CD4-positive, alpha-beta T cell (primary cell): Measurements from ENCODE around the gene SMYD3. TPM values are rescaled to one million over a fixed set of nuclear protein-coding genes. Genes with fewer than 3 reads are reported as not detected.

Experiments
- ATAC-seq: fragments of 200-7000 bp; cut with Tn5 transposase; one replicate; pipeline ENCODE4 v1.10.0; 2022; ENCODE audit warnings: mild to moderate bottlenecking; ENCODE audit not compliant: poor library complexity
- CTCF ChIA-PET: fragments of 350-600 bp; sonication (Branson Sonifier 250); formaldehyde crosslinking; loops from one replicate; lab custom pipeline; 2021; ENCODE audit warnings: antibody characterized with exemption, inconsistent platforms; lab: Charles Lee
- POLR2A ChIA-PET: fragments of 350-600 bp; sonication (Branson Sonifier 250); formaldehyde crosslinking; loops from one replicate; lab custom pipeline; 2021; ENCODE audit warnings: antibody characterized with exemption, inconsistent platforms; lab: Charles Lee
- DNase-seq, 14 experiments: peaks; one replicate each; pipeline ENCODE4 v3.0.0-alpha.2; 2013 to 2020; ENCODE audit warnings: mixed read lengths in 2 of 14
- H3K27ac ChIP-seq, 2 donors: one replicate each; pipeline versions ENCODE4 v1.5.1 to v1.7.0; 2013; ENCODE audit warnings: low read length in 2 of 2, low read depth in 1 of 2, mild to moderate bottlenecking in 1 of 2
- H3K27me3 ChIP-seq, 2 experiments: 1 replicate in 1 of 2; 2 replicates in 1 of 2; pipeline versions ENCODE4 v1.6.1 to v1.7.0; 2013; ENCODE audit warnings: low read length in 2 of 2, control low read depth in 1 of 2, mild to moderate bottlenecking in 1 of 2, moderate library complexity in 1 of 2; ENCODE audit not compliant: insufficient read depth in 2 of 2, control insufficient read depth in 1 of 2
- H3K36me3 ChIP-seq: one replicate; pipeline ENCODE4 v1.6.1; 2013; ENCODE audit warnings: low read length, control low read depth; ENCODE audit not compliant: insufficient read depth
- H3K4me1 ChIP-seq: one replicate; pipeline ENCODE4 v1.6.1; 2013; ENCODE audit warnings: low read length, control low read depth; ENCODE audit not compliant: insufficient read depth
- H3K4me3 ChIP-seq: one replicate; pipeline ENCODE4 v1.5.1; 2013; ENCODE audit warnings: mild to moderate bottlenecking, low read length, moderate library complexity
- H3K9me3 ChIP-seq, 2 experiments: 1 replicate in 1 of 2; 2 replicates in 1 of 2; pipeline versions ENCODE4 v1.6.1 to v1.7.0; 2013; ENCODE audit warnings: low read length in 2 of 2, mild to moderate bottlenecking in 2 of 2, control low read depth in 1 of 2, moderate library complexity in 1 of 2; ENCODE audit not compliant: control insufficient read depth in 1 of 2, insufficient read depth in 1 of 2
- H3K27ac Mint-ChIP-seq: one replicate; pipeline ENCODE4 v1.8.0; 2020; ENCODE audit warnings: mixed read lengths
- H3K27me3 Mint-ChIP-seq: one replicate; pipeline ENCODE4 v1.8.0; 2021; ENCODE audit warnings: mixed read lengths
- H3K36me3 Mint-ChIP-seq: one replicate; pipeline ENCODE4 v1.8.0; 2021; ENCODE audit warnings: low read depth, mixed read lengths
- H3K4me1 Mint-ChIP-seq: one replicate; pipeline ENCODE4 v1.8.0; 2021; ENCODE audit warnings: low read depth, mixed read lengths
- H3K4me3 Mint-ChIP-seq: one replicate; pipeline ENCODE4 v1.8.0; 2020; ENCODE audit warnings: mild to moderate bottlenecking, mixed read lengths
- H3K9me3 Mint-ChIP-seq: one replicate; pipeline ENCODE4 v1.8.0; 2020; ENCODE audit warnings: mixed read lengths
- CTCF ChIP-seq: fragments of 200-600 bp; IDR thresholded peaks from one replicate; pipeline ENCODE4 v1.8.0; 2022; ENCODE audit warnings: antibody characterized with exemption, mild to moderate bottlenecking
- intact Hi-C, 2 experiments: fragments of 100-400 bp; cut with DNase I in 1 of 2; cut with micrococcal nuclease in 1 of 2; formaldehyde crosslinking; loops; one replicate each; pipeline versions ENCODE4 v1.15.1 to v1.9.0; 2023 to 2025; cut with DNase I, micrococcal nuclease
- total RNA-seq, 174 experiments: library from RNA in 2 of 174; stranded (reverse) in 2 of 174; gene quantifications; one replicate each; pipeline ENCODE4 v1.2.3 and lab custom pipeline; 2021 to 2026

The SMYD3 gene
- total RNA-seq, 2 experiments from 2014 or later = 18.8 to 19.6 TPM

- H3K4me3 ChIP-seq = no peak overlapping the region
- Mint-ChIP-seq H3K27me3 (no peaks in the 10 kb centered on the region), H3K27ac (no peak overlapping the region), H3K9me3 (no peaks in the 10 kb centered on the region), H3K4me1 (no peaks in the 10 kb centered on the region), H3K36me3 (no peaks in the 10 kb centered on the region), H3K4me3 (no peak overlapping the region)
- ChIA-PET CTCF (interaction anchor here (0.7 kb wide), 1 partner anchor 91 kb away, joined by 3 read pairs; no protein-coding TSS in a partner anchor), POLR2A (no interaction called here)
- no peaks in the 10 kb centered on the region for H3K4me1 ChIP-seq
- H3K27ac ChIP-seq = no peak overlapping the region
- no peaks in the 10 kb centered on the region for H3K36me3 ChIP-seq
- intact Hi-C loops = no loop called here
- no peaks in the 10 kb centered on the region for H3K27me3 ChIP-seq
- TF ChIP-seq CTCF = no peak
- no peaks in the 10 kb centered on the region for H3K9me3 ChIP-seq
- ATAC-seq (no peak), DNase-seq (no peak)
Observed at GRCh38 chr1:245983294-245983967, 523.6 kb downstream of the SMYD3 start.

GRCh38 chr1:245979589-245979988 is 527.5 kb downstream of the SMYD3 start:
- no peak for TF ChIP-seq CTCF
- intact Hi-C loops = no loop called here
- H3K9me3 Mint-ChIP-seq = no peaks in the 10 kb centered on the region
- no peak overlapping the region for H3K4me3 ChIP-seq
- H3K4me1 ChIP-seq = no peaks in the 10 kb centered on the region
- no peaks in the 10 kb centered on the region for H3K27me3 Mint-ChIP-seq
- H3K4me1 Mint-ChIP-seq = no peaks in the 10 kb centered on the region
- no peaks in the 10 kb centered on the region for H3K9me3 ChIP-seq
- CTCF ChIA-PET = no interaction called here
- H3K36me3 ChIP-seq = no peaks in the 10 kb centered on the region
- ATAC-seq (no peak), DNase-seq (no peak)
- no peak overlapping the region for H3K27ac Mint-ChIP-seq
- no peaks in the 10 kb centered on the region for H3K36me3 Mint-ChIP-seq
- POLR2A ChIA-PET = no interaction called here
- H3K27me3 ChIP-seq = no peaks in the 10 kb centered on the region
- no peak overlapping the region for H3K27ac ChIP-seq
- no peak overlapping the region for H3K4me3 Mint-ChIP-seq

GRCh38 chr1:245978915-245979314 is 528.2 kb downstream of the SMYD3 start:
- ChIA-PET POLR2A (no interaction called here), CTCF (no interaction called here)
- no peak for ATAC-seq
- Mint-ChIP-seq H3K27me3 (no peaks in the 10 kb centered on the region), H3K4me1 (no peaks in the 10 kb centered on the region), H3K9me3 (no peaks in the 10 kb centered on the region), H3K36me3 (no peaks in the 10 kb centered on the region), H3K27ac (no peak overlapping the region), H3K4me3 (no peak overlapping the region)
- Histone ChIP-seq H3K27ac (no peak overlapping the region), H3K27me3 (no peaks in the 10 kb centered on the region), H3K4me3 (no peak overlapping the region), H3K4me1 (no peaks in the 10 kb centered on the region), H3K9me3 (no peaks in the 10 kb centered on the region), H3K36me3 (no peaks in the 10 kb centered on the region)
- TF ChIP-seq CTCF = no peak
- DNase-seq = no peak
- intact Hi-C loops = no loop called here
